ENCODE data around the gene FCGR3B.
"Not testable (repeated sequence)": the region's sequence is repeated elsewhere in the genome, so short reads cannot be mapped to it uniquely, and the experiment has no call there.

Gene FCGR3B

GRCh38 chr1:161605762-161606540 is 25.0 kb downstream of the FCGR3B start:
- peak; percentile 42 for ATAC-seq
- DNase-seq: peak; percentile 32

DNA sequence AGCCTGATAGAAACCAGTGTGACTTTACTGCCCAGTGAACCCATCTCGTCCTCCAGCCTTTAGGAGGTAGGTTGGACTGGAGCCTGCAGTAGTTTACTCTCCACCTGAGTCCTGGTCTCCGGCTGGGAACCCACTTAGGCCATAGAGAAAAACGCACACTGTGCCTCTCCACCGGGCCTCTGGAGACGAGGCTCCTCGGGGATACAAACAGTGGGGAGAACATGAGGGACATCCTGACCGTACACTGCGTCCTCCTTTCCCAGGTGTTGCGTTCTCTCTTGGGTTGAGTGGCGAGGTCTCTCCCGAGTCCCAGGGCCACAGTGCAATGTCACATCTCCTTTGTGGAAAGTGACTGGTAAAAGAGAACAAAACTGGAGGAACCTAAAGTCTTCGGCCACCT is 26.0 kb downstream of the FCGR3B start:
- not testable (repeated sequence) for ATAC-seq

DNA sequence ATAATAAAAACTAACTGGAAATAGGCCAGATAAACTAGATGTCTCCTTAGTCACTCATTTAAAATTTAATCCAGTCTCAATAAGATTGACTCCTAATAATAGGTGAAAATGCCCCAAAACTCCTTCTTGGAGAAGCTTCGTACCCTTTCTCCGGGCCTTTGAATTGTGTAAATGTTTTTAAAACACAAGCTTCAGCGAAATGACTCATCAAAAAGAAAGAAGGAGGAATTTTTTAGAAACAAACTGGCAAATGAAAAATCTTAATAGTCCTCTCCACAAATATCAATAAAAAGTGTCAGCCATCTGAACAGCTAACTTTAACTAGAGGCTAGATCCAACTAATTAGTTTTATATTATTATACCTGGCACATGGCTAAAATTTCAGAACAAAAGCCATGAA is 33.9 kb downstream of the FCGR3B start:
- ATAC-seq, DNase-seq: not testable (repeated sequence)

More for the DNA sequence above, 26.0 kb downstream of the FCGR3B start:
- DNase-seq: not testable (repeated sequence)

DNA sequence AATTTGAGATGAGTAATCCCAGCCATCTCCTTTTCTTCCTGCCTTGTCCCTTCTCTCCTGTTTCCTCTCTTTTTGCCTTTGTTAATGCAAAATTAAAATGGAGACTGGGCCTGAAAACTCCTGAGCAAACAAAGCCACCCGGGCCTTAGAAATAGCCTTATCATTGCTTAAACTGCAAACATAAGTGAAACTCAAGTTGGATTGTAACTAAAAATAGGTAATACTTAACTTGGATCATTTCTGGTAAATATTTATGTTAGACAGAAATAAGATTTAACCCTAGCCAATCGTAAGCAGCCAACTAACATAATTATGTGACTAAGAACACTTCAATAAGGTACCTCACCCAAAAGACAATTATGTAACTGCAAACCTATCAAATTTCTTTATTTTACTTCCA is 35.4 kb downstream of the FCGR3B start:
- DNase-seq, ATAC-seq: not testable (repeated sequence)

- ATAC-seq, DNase-seq: not testable (repeated sequence)
Measured at GRCh38 chr1:161595173-161595572, 35.8 kb downstream of the FCGR3B start.

DNA sequence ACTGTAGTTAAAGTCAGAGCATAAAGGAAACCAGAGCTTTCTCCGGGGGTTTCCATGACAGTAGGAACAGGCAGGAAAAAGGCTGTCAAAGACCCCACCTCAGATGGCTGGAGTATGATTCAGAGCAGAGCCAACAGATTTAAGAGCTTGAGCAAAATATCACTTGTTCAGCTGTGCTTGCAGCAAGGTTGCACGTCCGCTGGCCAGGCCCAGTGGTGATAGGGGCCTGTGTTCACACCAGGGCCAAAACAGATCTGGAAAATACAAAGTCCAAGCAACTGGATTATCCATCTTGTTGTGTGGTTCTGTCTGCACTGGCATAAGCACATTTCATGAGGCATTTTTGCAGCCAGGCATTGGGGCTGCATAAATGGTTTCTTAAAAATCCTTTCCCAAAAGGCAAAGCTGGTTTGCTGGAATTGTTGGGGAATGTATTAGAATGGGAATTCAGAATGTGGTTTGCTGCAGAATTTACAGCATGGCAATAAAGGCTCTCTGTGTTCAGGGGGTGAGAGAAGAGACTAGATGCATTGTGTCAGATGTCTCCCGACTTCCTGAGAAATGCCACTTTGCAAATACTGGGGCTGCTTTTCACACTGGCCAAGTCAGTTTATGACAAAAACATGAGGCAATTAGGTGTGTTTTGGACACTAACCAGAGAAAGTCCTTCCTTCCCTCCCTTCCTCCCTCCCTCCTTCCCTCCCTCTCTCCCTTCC is 36.5 kb downstream of the FCGR3B start:
- not testable (repeated sequence) for ATAC-seq, DNase-seq

- not testable (repeated sequence) for DNase-seq, ATAC-seq
Measured at GRCh38 chr1:161593092-161593755, 37.8 kb downstream of the FCGR3B start.

GRCh38 chr1:161592586-161592985 is 38.4 kb downstream of the FCGR3B start:
- not testable (repeated sequence) for DNase-seq
- peak; percentile 65 for ATAC-seq

GRCh38 chr1:161589920-161590319 is 41.1 kb downstream of the FCGR3B start:
- DNase-seq: not testable (repeated sequence)
- ATAC-seq: peak; percentile 76

DNA sequence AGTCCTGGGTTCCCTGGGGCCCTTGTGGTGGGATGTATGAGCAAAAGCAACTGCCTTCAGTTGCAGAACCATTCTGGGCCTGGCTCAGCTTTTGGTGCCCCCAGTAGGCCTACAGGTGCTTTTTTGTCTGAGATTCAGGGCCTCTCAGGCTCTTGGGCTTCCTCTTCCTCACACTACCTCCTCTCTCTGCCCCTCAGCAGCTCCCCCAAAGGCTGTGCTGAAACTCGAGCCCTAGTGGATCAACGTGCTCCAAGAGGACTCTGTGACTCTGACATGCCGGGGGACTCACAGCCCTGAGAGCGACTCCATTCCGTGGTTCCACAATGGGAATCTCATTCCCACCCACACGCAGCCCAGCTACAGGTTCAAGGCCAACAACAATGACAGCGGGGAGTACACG is 41.6 kb downstream of the FCGR3B start:
- ATAC-seq, DNase-seq: not testable (repeated sequence)

GRCh38 chr1:161588596-161588995 is 42.4 kb downstream of the FCGR3B start:
- DNase-seq, ATAC-seq: not testable (repeated sequence)

DNA sequence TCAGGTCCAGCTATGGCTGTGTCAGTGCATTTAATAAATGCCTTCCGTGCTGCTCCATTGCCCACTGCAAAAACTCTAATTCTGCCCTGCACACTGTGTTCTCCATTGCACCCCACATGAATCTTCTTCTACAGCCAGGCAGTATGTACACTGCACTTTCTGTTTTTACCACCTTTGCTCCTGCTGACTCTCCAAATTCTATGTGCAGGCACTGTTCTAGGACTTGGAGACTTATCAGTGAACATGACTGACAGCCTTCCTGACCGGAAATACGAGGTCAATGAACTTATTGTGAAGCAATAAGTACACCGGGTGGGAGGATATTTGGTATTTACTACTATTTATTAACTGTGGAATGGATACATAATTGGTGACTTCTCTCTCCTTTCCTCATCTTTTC is 48.1 kb downstream of the FCGR3B start:
- not testable (repeated sequence) for ATAC-seq, DNase-seq

GRCh38 chr1:161580879-161581537 is 50.0 kb downstream of the FCGR3B start:
- not testable (repeated sequence) for ATAC-seq, DNase-seq

DNA sequence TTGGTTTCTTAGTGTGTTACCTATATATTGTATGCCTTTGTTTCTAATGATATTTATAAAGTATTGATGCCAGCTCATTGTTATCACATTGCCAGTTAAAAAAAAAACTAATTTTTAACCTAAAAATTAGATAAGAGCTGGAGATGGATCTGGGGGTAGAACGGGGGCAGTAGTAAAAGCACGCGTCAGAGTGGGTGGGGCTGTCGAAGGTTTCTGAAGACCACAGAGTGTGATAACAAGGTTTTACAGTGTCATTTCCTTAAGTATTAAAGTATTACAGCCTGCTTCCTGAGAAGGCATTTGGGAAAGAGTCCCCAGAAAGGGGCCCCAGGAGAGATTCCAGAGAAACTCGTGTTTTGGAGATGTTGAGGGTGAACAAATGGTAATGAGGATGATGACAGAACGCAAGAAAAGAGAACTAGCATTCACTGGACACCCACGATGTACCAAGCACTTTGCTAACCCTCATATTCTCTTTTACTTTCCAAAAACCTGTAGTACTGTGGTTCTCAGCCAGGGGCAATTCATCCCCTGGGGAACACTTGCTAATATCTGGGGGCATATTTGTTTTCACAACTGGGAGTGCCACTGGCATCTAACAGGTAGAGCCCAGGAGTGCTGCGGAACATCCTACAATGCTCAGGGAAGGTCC is 51.0 kb downstream of the FCGR3B start:
- not testable (repeated sequence) for ATAC-seq, DNase-seq

DNA sequence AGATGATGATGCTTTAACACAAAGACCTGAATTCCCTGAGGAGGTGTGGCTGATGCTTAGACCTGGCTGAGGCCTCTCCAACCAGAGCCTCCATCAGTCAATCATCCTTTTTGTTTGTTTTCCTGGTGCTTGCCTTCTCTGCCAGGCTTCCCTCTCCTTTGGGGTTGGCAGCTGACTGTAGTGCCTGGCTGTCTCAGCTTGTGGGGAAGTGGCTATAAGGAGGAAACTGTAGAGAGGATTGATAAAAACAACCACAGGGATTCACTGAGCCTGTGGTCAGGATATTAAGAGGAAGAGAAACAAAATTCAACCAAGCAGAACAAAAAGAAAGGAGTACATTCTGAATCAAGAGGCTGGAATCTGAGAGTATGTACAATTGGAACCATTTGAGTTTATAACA is 54.3 kb downstream of the FCGR3B start:
- not testable (repeated sequence) for ATAC-seq, DNase-seq
